GM19328 (cell line): ENCODE data around the gene PSMB2.
"Not testable (repeated sequence)": the region's sequence is repeated elsewhere in the genome, so short reads cannot be mapped to it uniquely, and the experiment has no call there.

Experiments
- ATAC-seq: cut with Tn5 transposase; IDR thresholded peaks from one replicate; pipeline ENCODE4 v1.9.1; 2021; ENCODE audit warnings: mild to moderate bottlenecking, moderate library complexity; ENCODE audit not compliant: unreplicated experiment

PSMB2 gene

GRCh38 chr1:35641233-35641866, at the start of gene PSMB2:
PSMB2 (minus strand) TSS chr1:35641526; CDS start chr1:35641432, 94 bp downstream.
- ATAC-seq: peak; percentile 78

DNA sequence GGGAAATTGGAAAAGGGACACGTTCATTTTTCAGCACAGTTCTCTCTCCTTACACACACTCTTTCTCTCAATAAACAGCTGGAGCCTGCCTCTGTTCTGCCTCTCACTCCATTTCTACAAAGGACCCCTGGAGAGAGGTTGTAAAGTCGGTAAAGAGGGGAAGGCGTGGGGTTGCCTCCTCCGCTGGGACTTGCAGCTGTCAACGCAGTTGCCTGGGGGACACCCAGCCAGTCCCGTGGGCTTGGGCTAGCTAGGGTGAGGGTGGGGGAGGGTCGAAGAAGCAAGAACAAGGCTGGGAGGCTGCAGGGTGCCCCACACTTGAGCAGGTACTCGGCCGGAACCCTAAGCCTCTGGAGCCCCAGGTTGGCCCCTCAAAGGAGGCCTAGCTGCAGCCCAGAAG, 49.8 kb upstream of the PSMB2 start:
- ATAC-seq: no peak

GRCh38 chr1:35690103-35690502, 48.8 kb upstream of the PSMB2 start:
- not testable (repeated sequence) for ATAC-seq

- ATAC-seq: no peak
These were observed 46.8 kb upstream of the PSMB2 start for GRCh38 chr1:35688161-35688560.

DNA sequence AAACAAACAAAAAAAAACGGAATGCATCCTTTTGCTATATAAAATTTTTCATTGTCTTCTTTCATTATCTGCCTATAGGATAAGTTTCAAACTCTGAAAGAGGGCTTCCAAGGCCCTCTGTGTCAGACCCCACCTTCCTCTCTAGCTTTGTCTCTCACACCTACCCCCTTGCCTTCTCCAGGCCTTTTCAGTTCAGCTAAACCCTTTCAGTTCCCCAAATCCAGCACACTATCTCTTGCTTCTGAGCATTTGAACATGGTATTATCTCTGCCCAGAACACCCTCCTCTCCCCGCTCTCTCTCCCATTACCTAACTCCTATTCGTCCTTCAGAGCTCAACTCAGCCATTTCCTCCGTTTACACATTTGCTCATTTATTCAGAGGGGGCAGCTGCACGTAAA, 41.7 kb upstream of the PSMB2 start:
- ATAC-seq: no peak

GRCh38 chr1:35680271-35680670, 38.9 kb upstream of the PSMB2 start:
- ATAC-seq: no peak

GRCh38 chr1:35675773-35676172, 34.4 kb upstream of the PSMB2 start:
- ATAC-seq: no peak

- ATAC-seq: no peak
These were observed 32.8 kb upstream of the PSMB2 start for GRCh38 chr1:35674111-35674510.

- no peak for ATAC-seq
These were observed 30.8 kb upstream of the PSMB2 start for GRCh38 chr1:35672116-35672515.

DNA sequence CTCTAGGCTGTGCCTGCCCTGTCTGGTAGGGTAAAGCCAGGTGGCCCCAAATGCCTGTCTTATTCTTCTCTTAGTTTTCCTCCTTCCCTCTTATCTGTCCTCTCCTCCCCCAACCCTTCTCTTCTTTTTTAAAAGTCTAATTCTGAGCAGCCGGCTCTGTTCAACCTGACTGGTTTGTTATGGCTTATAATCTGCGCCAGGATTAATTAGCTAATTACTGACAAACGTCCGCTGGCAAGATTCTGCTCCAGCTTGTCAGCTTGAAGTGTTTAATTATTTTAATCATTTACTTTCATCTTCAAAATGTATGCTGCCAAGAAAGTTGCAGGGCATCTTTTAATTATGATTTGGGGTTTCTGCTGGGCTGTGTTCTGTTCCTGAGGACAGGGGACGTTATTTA, 27.2 kb upstream of the PSMB2 start:
- ATAC-seq: no peak

GRCh38 chr1:35666916-35667315, 25.6 kb upstream of the PSMB2 start:
- no peak for ATAC-seq

DNA sequence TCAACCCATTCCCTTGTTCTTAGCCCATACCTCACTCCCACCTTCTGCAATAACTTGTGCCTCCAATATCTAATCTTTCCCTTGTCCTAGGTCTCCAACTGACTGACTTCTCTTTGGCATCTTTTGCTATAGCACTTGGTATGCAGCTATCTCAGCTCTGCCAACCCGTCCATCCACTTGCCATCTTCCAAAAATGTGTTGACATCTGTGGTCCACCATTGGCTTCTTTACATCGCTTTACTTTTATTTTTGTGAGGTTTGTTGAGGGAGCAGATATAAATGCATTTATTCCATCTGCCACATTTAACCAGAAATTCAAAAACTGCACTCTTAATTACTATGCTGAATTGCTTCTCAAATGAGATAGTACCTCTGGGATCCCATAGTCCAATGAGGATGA, 24.9 kb upstream of the PSMB2 start:
- ATAC-seq: no peak

GRCh38 chr1:35663434-35663833, 22.1 kb upstream of the PSMB2 start:
- no peak for ATAC-seq

DNA sequence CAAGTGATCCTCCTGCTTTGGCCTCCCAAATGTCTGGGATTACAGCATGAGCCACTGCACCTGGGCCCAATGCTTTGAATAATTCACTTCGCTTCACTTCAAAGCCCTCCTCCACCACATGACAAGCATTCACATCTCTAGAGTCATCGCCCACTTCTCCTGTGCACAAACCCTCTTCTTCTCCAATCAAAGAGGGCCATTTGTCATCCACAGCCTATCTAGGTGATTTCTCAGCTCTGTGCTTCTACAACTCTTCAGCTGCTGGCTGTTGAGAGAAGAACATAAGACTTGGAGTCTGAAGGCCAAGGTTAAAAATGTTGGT, 20.1 kb upstream of the PSMB2 start:
- no peak for ATAC-seq

- ATAC-seq: no peak
These were observed 19.5 kb upstream of the PSMB2 start for GRCh38 chr1:35660581-35661473.

GRCh38 chr1:35659589-35659988, 18.3 kb upstream of the PSMB2 start:
- ATAC-seq: no peak

- ATAC-seq: no peak
These were observed 16.5 kb upstream of the PSMB2 start for GRCh38 chr1:35657851-35658250.

DNA sequence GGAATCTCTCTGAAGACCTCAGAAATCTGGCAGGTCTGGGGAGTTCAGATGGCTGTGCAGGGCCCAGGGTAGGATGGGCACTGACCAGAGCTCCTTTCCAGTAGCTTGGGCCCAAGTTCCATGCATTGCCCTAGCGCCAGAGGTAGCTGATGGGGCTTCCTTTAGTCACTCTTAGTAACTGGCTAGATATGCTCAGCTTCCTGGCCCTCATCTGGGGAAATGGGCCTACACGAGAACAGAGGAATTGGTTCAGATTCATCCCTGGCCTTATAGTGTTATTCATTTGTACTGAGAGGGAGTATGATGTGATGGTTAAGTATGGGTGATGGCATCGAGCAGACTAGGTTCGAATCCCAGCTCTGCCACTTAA, 15.5 kb upstream of the PSMB2 start:
- ATAC-seq: no peak

- no peak for ATAC-seq
These were observed 15.0 kb upstream of the PSMB2 start for GRCh38 chr1:35656148-35656862.

DNA sequence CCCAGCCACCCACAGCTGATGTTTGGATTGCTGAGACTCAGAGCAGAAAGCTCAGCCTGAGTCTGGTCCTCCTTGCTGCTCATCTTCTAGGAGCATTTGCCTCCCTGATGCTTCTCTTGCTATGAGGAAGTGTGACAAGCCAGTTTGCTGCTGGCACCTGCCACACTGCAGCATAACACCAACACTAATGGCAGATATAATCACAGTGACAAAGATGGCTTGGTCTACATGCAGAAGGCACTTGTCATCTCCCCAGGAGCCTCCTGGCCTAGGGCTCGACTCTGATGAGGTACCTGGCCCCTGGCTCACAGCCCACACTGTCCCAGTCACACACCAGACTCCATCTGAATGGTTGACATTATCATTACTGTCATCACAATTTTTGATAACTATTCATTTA, 13.9 kb upstream of the PSMB2 start:
- no peak for ATAC-seq

DNA sequence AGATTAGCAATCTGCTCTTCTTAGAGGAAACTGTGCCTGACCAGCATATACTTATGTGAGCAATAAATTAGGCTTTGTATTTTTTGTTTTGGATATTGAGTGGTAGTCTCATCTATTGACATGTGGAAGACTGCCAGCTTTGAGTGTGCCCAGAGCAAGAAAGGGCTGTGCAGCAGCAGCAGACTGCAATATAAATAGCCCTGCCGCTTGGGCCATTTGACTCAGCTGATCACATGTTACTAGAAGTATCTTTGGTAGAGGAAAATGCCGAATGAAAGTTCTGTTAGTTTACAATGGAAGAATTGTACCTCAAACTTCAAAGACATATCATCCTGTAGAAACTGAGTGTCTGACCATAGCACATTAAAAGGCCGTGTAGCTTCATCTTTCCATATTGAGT, 9.1 kb upstream of the PSMB2 start:
- ATAC-seq: no peak

GRCh38 chr1:35646043-35646442, 4.7 kb upstream of the PSMB2 start:
- no peak for ATAC-seq
